GM19351 (cell line): ENCODE data around the gene C4BPB.
A peak's percentile ranks its signal among the peaks of the same experiment; 100 is the strongest.
"Not testable (repeated sequence)": the region's sequence is repeated elsewhere in the genome, so short reads cannot be mapped to it uniquely, and the experiment has no call there.

ENCODE experiments used
- ATAC-seq: cut with Tn5 transposase; IDR thresholded peaks from one replicate; pipeline ENCODE4 v1.9.1; 2021; ENCODE audit warnings: mild to moderate bottlenecking, moderate library complexity; ENCODE audit not compliant: unreplicated experiment

Gene C4BPB, protein sequence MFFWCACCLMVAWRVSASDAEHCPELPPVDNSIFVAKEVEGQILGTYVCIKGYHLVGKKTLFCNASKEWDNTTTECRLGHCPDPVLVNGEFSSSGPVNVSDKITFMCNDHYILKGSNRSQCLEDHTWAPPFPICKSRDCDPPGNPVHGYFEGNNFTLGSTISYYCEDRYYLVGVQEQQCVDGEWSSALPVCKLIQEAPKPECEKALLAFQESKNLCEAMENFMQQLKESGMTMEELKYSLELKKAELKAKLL

GRCh38 chr1:207088701-207089626, at the start of gene C4BPB:
C4BPB (plus strand) TSS chr1:207088860; CDS start chr1:207089532, 672 bp downstream.
- ATAC-seq = no peak

DNA sequence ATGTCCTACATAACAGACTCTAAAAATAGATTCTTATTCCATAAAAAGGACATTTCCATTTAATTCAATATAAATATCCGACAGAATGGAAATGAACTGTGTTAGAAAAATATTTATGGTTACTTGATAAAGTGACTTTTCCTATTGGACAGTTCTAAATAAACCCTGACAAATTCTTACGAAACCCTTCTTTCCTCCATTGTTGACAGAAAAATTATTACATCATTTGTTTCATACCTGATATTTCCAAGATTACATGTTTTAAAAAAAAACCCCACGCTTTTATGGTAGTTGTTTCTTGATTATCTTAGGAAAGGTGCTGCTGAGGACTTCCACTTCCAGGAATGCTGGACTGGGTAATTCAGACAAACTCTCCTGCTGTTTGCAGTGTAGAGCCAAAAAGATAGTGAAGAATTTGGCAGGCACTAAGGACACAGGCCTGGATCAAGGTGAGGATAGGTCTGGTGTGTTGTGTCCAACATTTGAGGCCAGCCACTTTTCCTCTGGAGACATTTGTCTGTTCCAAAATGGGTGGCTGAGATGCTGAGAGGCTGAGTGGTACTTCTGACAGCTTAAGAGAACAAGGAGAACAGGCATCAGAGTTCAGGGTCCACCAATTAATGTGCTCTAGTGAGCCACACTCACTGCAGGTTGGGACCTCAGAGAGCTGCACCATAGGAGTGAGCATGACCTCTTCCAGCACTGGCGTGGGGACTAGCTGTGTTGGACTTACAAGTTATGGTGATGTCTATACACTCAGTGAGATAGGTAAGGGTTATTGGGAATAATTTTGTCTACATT, 49.1 kb upstream of the C4BPB start:
- ATAC-seq = no peak

DNA sequence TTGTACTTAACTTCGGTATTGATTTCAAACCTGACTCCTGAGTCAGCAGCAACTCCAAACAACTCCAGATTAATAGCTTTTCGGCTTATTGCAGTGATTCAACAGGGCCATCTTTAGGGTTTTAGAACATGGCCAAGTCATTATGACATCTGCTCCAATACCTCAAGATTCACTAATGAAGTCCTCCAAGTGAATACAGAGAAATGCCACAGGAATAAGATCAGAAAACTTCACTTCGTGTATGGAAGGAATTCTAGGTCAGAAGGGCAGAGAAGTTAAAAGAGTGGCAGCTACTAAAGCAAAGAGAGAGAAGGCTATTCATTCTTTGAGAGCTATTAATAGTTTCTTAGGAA, 48.5 kb upstream of the C4BPB start:
- ATAC-seq = no peak

- not testable (repeated sequence) for ATAC-seq
These were observed 47.3 kb upstream of the C4BPB start for GRCh38 chr1:207041397-207041796.

- ATAC-seq = no peak
These were observed 43.2 kb upstream of the C4BPB start for GRCh38 chr1:207045453-207045852.

GRCh38 chr1:207047505-207047904, 41.2 kb upstream of the C4BPB start:
- no peak for ATAC-seq

DNA sequence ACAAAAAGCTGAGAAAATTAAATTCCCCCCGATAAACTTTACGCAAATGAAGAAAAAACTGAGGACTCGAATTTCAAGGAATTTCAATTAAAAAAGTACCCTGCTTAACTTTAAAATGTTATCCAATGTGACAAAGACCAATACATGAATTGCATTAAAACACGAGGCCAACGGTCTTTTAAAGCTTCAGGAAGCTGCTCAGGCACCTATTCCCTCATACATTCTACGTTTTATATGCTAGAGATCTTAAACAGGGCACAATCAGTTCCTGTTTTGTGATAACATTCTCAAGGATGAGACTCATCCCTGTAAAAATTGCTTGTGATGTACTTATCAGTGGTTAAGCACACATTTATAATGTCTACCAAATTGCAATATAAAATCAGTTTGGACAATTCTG, 40.6 kb upstream of the C4BPB start:
- ATAC-seq = no peak

DNA sequence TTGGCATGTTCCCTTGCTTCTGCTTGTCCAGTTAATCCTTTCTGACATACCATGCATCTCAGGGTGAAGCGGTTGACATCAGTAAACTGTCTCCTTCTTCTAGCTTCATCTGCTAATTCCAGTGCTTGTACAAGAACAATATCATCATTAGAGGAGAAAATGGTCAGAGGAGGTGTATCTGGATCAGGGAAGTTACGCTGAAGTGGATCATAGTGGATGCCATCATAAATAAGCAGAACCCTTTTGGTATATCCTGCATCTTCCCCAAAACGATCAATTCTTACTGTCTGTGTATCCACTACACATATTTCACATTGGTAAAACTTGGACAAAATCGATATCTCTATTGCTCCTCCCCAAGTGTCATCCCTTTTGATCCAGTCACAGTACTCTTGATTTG, 39.6 kb upstream of the C4BPB start:
- ATAC-seq = no peak

DNA sequence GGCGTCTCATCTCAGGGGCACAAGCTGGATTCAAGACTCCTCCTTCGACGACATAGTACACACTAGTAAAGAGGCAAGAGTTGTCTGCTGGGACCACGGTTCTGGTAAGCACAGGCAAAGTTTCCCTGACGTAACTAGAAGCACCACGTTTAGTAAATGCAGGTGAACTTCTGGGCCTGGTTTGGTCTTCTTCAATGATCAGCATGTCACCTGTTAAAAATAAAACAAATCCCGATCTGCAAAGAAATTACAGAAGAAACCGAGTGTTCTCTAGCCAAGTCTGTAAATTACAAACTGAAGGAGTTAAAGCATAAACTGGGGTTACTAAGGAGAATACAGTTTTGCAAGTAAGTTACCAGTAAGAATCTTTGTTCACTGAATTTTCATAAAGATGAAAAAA, 39.1 kb upstream of the C4BPB start:
- no peak for ATAC-seq

GRCh38 chr1:207049974-207050391, 38.7 kb upstream of the C4BPB start:
- ATAC-seq = no peak

- ATAC-seq = peak; percentile 50
These were observed 38.0 kb upstream of the C4BPB start for GRCh38 chr1:207050480-207051190.

DNA sequence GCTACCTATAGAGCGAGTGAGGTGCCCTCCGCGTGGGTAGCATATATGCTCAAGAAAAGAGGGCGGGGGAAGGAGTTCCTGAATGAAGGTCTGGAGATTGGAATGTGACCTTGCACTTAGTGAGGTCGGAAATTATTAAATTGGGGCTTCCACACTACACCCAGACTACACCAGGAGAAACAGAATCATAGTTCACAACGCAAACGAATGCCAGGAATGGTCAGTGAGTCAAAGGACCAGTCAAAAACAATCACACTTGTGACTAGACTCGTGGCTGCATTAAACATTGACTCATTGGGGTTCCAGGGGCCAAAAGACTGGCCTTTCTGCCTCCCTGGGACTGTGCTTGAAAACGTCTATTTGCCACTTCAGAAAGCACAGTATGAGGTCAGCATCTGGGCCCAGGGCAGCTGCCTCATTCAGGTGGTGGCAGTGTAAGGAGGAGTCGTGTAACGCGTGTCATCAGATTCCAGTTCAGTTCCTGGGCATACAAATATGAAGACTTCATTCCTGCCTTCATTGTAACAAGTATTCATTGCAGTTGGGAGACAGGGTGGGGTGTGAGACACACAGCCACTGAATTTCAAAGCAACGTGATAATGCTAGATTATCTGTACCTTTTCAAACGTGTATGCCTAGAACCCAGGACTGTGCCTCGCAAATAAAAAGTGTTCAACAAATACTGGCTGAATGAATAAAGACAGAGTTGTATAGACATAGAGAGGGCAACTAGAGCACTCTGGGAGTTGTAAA, 37.3 kb upstream of the C4BPB start, which contains the start of gene YOD1:
YOD1 (minus strand) TSS at position 18 of the 753 bp plus-strand sequence. CDS start 178 bp downstream, outside the sequence.
- no peak for ATAC-seq

DNA sequence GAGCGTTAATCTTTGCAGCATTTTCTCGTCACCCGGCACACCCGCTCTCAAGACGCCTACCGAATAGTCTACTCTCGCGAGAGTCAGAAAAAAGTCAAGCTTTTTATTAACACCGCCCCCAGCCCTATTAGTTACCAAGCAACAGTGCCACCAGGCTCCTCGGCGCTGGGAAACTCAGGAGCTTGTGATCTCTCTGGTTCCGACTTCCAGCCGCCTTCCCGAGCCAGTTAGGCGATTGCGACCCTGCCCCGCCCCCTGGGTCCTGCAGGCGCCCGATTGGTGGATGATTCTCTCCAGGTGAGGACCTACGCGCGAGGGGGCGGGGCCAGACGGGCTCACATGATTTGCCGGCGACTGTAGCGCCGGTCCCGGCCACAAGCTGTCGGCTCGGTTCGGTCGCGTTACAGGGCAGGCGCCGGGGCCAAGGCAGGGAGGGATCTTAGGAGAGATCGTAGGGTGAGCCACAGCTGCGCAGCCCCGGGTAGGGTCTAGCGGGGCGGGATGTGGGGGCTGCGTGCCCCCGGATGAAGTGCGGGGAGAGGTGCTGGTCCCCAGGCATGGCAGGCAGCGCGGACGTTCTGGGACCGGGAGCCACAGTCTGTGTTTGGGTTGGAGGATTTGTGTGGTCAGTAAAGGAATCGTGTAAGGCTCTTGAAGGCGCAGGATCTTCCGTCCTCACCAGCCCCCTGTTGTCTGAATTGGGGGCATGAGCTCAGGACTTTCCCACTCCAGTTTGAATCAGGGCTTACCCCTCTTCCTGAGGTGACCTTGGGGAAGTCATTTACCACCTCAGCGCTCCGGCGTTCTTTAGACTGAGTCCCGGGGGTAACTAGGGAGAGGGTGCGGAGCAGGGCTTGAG, 35.5 kb upstream of the C4BPB start, which contains the start of gene PFKFB2:
PFKFB2 (plus strand) TSS at position 365 of the 859 bp plus-strand sequence. CDS start 1,443 bp downstream, outside the sequence.
- ATAC-seq = peak; percentile 81

GRCh38 chr1:207054491-207054890, 34.2 kb upstream of the C4BPB start:
- ATAC-seq = no peak

- ATAC-seq = no peak
These were observed 33.2 kb upstream of the C4BPB start for GRCh38 chr1:207055386-207056001.

DNA sequence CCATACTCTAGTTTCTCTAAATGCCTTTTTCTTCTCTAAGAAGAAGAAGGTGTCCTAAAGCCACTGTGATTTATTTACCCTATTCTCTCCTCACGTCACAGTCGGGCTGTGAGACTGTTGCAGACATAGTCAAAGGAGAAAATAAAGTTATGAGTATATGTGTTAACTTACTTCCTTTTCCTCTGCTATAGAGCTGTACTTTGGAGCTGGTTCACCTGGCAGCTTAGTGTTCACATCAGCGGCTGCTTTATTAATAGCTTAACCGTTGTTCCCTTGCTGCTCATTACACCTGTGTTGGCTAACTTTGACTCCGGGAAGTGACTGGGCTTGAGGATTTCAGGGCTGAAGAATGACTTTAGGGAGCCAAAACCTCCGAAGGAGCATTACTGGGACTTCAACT, 32.0 kb upstream of the C4BPB start:
- ATAC-seq = no peak

DNA sequence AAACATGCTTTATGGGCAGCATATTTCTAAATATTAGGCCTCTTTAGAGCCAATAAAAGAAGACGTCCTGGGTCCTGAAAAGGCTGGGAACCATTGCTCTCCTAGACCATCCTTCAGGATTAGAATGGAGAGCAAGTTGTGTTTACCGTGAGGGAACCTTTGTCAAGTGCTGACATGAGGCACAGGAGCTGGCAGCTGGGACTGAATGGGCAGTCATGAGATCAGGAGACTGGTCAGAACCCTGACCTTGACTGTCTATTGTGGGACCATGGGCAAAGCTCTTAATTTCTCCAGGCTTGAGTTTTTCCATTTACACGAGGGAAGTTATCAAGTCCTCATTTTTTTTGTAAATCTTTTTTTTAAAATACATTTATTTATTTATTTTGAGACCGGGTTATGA, 30.4 kb upstream of the C4BPB start:
- ATAC-seq = no peak
